ENCODE measurements around the gene DIP2B. TPM values are rescaled to one million over a fixed set of nuclear protein-coding genes. Genes with fewer than 3 reads are reported as not detected.
"Not testable (repeated sequence)": the region's sequence is repeated elsewhere in the genome, so short reads cannot be mapped to it uniquely, and the experiment has no call there.

Gene DIP2B
- total RNA-seq, 1 experiment from 2014 or later = 26.1 TPM

GRCh38 chr12:50768391-50768790 is 263.6 kb downstream of the DIP2B start (continued):
- TF ChIP-seq, protein P1, sequence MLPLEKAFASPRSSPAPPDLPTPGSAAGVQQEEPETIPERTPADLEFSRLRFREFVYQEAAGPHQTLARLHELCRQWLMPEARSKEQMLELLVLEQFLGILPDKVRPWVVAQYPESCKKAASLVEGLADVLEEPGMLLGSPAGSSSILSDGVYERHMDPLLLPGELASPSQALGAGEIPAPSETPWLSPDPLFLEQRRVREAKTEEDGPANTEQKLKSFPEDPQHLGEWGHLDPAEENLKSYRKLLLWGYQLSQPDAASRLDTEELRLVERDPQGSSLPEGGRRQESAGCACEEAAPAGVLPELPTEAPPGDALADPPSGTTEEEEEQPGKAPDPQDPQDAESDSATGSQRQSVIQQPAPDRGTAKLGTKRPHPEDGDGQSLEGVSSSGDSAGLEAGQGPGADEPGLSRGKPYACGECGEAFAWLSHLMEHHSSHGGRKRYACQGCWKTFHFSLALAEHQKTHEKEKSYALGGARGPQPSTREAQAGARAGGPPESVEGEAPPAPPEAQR (CRISPR knock-in tag; IDR thresholded peaks at IDR 0.05) = no peak
- TF ChIP-seq CREM (CRISPR knock-in tag; IDR thresholded peaks at IDR 0.05) (no peak), ETV6 (CRISPR knock-in tag; IDR thresholded peaks at IDR 0.05) (no peak), NFATC4 (CRISPR knock-in tag; IDR thresholded peaks at IDR 0.05) (no peak), ZNF512 (CRISPR knock-in tag; IDR thresholded peaks at IDR 0.05; ENCODE audit: borderline replicate concordance) (no peak), FOXK1 (CRISPR knock-in tag; IDR thresholded peaks at IDR 0.05) (no peak), RORB (CRISPR knock-in tag; IDR thresholded peaks at IDR 0.05) (no peak), PRRX2 (CRISPR knock-in tag; IDR thresholded peaks at IDR 0.05) (no peak), HMGA2 (CRISPR knock-in tag; IDR thresholded peaks at IDR 0.05) (no peak), PRDM15 (CRISPR knock-in tag; IDR thresholded peaks at IDR 0.05) (no peak), NFE2L1 (CRISPR knock-in tag; IDR thresholded peaks at IDR 0.05) (no peak)
- TF ChIP-seq, protein P2, sequence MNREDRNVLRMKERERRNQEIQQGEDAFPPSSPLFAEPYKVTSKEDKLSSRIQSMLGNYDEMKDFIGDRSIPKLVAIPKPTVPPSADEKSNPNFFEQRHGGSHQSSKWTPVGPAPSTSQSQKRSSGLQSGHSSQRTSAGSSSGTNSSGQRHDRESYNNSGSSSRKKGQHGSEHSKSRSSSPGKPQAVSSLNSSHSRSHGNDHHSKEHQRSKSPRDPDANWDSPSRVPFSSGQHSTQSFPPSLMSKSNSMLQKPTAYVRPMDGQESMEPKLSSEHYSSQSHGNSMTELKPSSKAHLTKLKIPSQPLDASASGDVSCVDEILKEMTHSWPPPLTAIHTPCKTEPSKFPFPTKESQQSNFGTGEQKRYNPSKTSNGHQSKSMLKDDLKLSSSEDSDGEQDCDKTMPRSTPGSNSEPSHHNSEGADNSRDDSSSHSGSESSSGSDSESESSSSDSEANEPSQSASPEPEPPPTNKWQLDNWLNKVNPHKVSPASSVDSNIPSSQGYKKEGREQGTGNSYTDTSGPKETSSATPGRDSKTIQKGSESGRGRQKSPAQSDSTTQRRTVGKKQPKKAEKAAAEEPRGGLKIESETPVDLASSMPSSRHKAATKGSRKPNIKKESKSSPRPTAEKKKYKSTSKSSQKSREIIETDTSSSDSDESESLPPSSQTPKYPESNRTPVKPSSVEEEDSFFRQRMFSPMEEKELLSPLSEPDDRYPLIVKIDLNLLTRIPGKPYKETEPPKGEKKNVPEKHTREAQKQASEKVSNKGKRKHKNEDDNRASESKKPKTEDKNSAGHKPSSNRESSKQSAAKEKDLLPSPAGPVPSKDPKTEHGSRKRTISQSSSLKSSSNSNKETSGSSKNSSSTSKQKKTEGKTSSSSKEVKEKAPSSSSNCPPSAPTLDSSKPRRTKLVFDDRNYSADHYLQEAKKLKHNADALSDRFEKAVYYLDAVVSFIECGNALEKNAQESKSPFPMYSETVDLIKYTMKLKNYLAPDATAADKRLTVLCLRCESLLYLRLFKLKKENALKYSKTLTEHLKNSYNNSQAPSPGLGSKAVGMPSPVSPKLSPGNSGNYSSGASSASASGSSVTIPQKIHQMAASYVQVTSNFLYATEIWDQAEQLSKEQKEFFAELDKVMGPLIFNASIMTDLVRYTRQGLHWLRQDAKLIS (CRISPR knock-in tag; IDR thresholded peaks at IDR 0.05; ENCODE audit: borderline replicate concordance) = no peak
- TF ChIP-seq, protein P3, sequence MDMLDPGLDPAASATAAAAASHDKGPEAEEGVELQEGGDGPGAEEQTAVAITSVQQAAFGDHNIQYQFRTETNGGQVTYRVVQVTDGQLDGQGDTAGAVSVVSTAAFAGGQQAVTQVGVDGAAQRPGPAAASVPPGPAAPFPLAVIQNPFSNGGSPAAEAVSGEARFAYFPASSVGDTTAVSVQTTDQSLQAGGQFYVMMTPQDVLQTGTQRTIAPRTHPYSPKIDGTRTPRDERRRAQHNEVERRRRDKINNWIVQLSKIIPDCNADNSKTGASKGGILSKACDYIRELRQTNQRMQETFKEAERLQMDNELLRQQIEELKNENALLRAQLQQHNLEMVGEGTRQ (CRISPR knock-in tag; IDR thresholded peaks at IDR 0.05) = no peak
- TF ChIP-seq, protein P4, sequence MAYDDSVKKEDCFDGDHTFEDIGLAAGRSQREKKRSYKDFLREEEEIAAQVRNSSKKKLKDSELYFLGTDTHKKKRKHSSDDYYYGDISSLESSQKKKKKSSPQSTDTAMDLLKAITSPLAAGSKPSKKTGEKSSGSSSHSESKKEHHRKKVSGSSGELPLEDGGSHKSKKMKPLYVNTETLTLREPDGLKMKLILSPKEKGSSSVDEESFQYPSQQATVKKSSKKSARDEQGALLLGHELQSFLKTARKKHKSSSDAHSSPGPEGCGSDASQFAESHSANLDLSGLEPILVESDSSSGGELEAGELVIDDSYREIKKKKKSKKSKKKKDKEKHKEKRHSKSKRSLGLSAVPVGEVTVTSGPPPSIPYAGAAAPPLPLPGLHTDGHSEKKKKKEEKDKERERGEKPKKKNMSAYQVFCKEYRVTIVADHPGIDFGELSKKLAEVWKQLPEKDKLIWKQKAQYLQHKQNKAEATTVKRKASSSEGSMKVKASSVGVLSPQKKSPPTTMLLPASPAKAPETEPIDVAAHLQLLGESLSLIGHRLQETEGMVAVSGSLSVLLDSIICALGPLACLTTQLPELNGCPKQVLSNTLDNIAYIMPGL (CRISPR knock-in tag; IDR thresholded peaks at IDR 0.05) = no peak

GRCh38 chr12:50768813-50769212 is 264.0 kb downstream of the DIP2B start:
- DNase-seq (ENCODE audit: low spot score); H3K27ac Mint-ChIP-seq; POLR2A ChIA-PET; CTCF ChIA-PET; H3K4me3 Mint-ChIP-seq; H3K27me3 Mint-ChIP-seq (ENCODE audit: low read depth); ATAC-seq: not testable (repeated sequence)
- Mint-ChIP-seq H3K4me1 (peaks cover 20% of the 10 kb centered on the region), H3K36me3 (peaks cover 33% of the 10 kb centered on the region), H3K9me3 (peaks cover 15% of the 10 kb centered on the region)
